Left lung (tissue), 10 donors: ENCODE data around the gene LTC4S. TPM values are rescaled to one million over a fixed set of nuclear protein-coding genes. Genes with fewer than 3 reads are reported as not detected.
A peak's percentile ranks its signal among the peaks of the same experiment; 100 is the strongest.

Experiments used
- ATAC-seq: fragments of 200-7000 bp; cut with Tn5 transposase; one replicate; pipeline ENCODE4 v1.9.1; 2020; ENCODE audit warnings: moderate library complexity
- DNase-seq, 4 donors: peaks; one replicate each; pipeline ENCODE4 v3.0.0-alpha.2; 2013 to 2020
- H3K27ac ChIP-seq, 2 donors: fragments of 200-600 bp; sonication (generic) in 1 of 2; one replicate each; pipeline versions ENCODE4 v1.5.0 to v1.8.0; 2020 to 2021
- H3K27me3 ChIP-seq, 2 donors: fragments of 200-600 bp; sonication (generic) in 1 of 2; one replicate each; pipeline versions ENCODE4 v1.5.0 to v1.8.0; 2020 to 2021
- H3K36me3 ChIP-seq, 2 donors: fragments of 200-600 bp; sonication (generic) in 1 of 2; one replicate each; pipeline versions ENCODE4 v1.5.0 to v1.8.0; 2020 to 2021
- H3K4me1 ChIP-seq, 2 donors: fragments of 200-600 bp; one replicate each; pipeline ENCODE4 v1.8.0; 2021
- H3K4me3 ChIP-seq, 2 donors: fragments of 200-600 bp; sonication (generic) in 1 of 2; one replicate each; pipeline versions ENCODE4 v1.5.0 to v1.8.0; 2020 to 2021; ENCODE audit warnings: mild to moderate bottlenecking in 1 of 2
- H3K9me3 ChIP-seq, 2 donors: fragments of 200-600 bp; sonication (generic) in 1 of 2; one replicate each; pipeline versions ENCODE4 v1.5.0 to v1.8.0; 2020 to 2021
- CTCF ChIP-seq, 2 donors: fragments of 200-600 bp; sonication (generic) in 1 of 2; IDR thresholded peaks; one replicate each; pipeline versions ENCODE4 v1.5.0 to v1.8.0; 2021; ENCODE audit warnings: antibody characterized with exemption in 2 of 2
- intact Hi-C, 2 donors: fragments of 100-400 bp; cut with DNase I; formaldehyde crosslinking; loops; one replicate each; pipeline versions ENCODE4 v1.11.2 to v1.14.2; 2022
- polyA plus RNA-seq, 6 donors: library from polyadenylated mRNA; unstranded; fragments of 120-200 nt; gene quantifications; one replicate each; pipeline ENCODE4 v1.2.1, GENCODE V29; 2013; ENCODE audit not compliant: insufficient read length in 6 of 6
- total RNA-seq, 2 donors: library from RNA; stranded (reverse); fragmentation: NEBNext Ultra II Directional; extraction: Animal tissue kit (Norgen Biotek cat#: 25700); gene quantifications; one replicate each; pipeline ENCODE4 v1.2.1, GENCODE V29; 2021
- donor health status: DM: no; HTN: yes; CAD: no.
- donor health status: DM: no; HTN: no; CAD: no.

Gene LTC4S
- total and polyA plus RNA-seq, 8 donors = 3.0 to 19.6 (median 5.0) TPM

- Histone ChIP-seq H3K27me3 (no peaks in the 10 kb centered on the region), H3K4me3 (no peak overlapping the region), H3K27ac (no peak overlapping the region), H3K4me1 (peaks cover 9 to 47% of the 10 kb centered on the region in 2 donors), H3K36me3 (peaks cover 0 to 42% of the 10 kb centered on the region in 2 donors), H3K9me3 (no peaks in the 10 kb centered on the region)
- intact Hi-C loops = no loop called here
- DNase-seq (no peak), ATAC-seq (no peak)
- TF ChIP-seq CTCF (IDR thresholded peaks at IDR 0.05) = no peak
Observed at GRCh38 chr5:179802207-179802883, 8.6 kb downstream of the LTC4S start.

- peak in 1 of 4 donors; percentile 50 for DNase-seq
- Histone ChIP-seq H3K27me3 (no peaks in the 10 kb centered on the region), H3K27ac (peak overlapping the region in 1 of 2 donors; percentile 70), H3K4me3 (no peak overlapping the region), H3K9me3 (no peaks in the 10 kb centered on the region), H3K36me3 (peaks cover 0 to 35% of the 10 kb centered on the region in 2 donors), H3K4me1 (peaks cover 9 to 54% of the 10 kb centered on the region in 2 donors)
- no peak for ATAC-seq
- no peak for TF ChIP-seq CTCF (IDR thresholded peaks at IDR 0.05)
- intact Hi-C loops = no loop called here
Observed at GRCh38 chr5:179802950-179803562, 9.3 kb downstream of the LTC4S start.

- Histone ChIP-seq H3K27me3 (no peaks in the 10 kb centered on the region), H3K27ac (peak overlapping the region in 1 of 2 donors; percentile 70), H3K4me1 (peaks cover 9 to 61% of the 10 kb centered on the region in 2 donors), H3K4me3 (peak overlapping the region in 1 of 2 donors; percentile 7), H3K36me3 (peaks cover 0 to 26% of the 10 kb centered on the region in 2 donors), H3K9me3 (no peaks in the 10 kb centered on the region)
- DNase-seq = peak in 1 of 4 donors; percentile 78
- no peak for TF ChIP-seq CTCF (IDR thresholded peaks at IDR 0.05)
- no peak for ATAC-seq
- intact Hi-C loops = no loop called here
Observed at GRCh38 chr5:179803651-179804554, 10.1 kb downstream of the LTC4S start.

GRCh38 chr5:179804555-179804947 is 10.8 kb downstream of the LTC4S start:
- Histone ChIP-seq H3K4me3 (peak overlapping the region in 1 of 2 donors; percentile 84), H3K4me1 (peaks cover 9 to 61% of the 10 kb centered on the region in 2 donors), H3K36me3 (peaks cover 0 to 20% of the 10 kb centered on the region in 2 donors), H3K9me3 (no peaks in the 10 kb centered on the region), H3K27me3 (no peaks in the 10 kb centered on the region), H3K27ac (peak overlapping the region in 1 of 2 donors; percentile 93)
- DNase-seq = no peak
- ATAC-seq = no peak
- TF ChIP-seq CTCF (IDR thresholded peaks at IDR 0.05) = no peak
- intact Hi-C loops = no loop called here
